ENCODE results near the gene SRGAP2C.
"Not testable (repeated sequence)": the region's sequence is repeated elsewhere in the genome, so short reads cannot be mapped to it uniquely, and the experiment has no call there.

SRGAP2C gene

GRCh38 chr1:121187914-121188313 is 3.1 kb downstream of the SRGAP2C start:
- DNase-seq, result not testable (repeated sequence)

DNA sequence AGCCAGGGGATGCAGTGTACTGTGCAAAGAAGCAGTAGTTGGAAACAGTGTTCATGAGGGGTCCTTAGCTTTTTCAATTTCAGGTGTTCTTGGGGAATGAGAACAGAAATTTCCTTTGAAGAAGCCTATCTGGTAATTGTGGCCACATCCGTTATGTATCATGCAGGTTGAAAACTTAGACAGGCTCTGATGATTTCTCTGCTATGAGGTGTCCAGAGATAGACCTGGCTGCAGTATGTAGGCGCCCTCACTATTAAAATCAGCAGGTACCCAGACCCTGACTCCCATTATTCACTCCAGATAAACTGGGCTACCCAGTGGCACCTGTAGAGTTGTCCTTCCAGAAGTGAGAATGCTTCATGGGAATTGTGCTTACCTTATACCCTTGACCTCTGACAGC is 7.7 kb downstream of the SRGAP2C start:
- not testable (repeated sequence) for DNase-seq

DNA sequence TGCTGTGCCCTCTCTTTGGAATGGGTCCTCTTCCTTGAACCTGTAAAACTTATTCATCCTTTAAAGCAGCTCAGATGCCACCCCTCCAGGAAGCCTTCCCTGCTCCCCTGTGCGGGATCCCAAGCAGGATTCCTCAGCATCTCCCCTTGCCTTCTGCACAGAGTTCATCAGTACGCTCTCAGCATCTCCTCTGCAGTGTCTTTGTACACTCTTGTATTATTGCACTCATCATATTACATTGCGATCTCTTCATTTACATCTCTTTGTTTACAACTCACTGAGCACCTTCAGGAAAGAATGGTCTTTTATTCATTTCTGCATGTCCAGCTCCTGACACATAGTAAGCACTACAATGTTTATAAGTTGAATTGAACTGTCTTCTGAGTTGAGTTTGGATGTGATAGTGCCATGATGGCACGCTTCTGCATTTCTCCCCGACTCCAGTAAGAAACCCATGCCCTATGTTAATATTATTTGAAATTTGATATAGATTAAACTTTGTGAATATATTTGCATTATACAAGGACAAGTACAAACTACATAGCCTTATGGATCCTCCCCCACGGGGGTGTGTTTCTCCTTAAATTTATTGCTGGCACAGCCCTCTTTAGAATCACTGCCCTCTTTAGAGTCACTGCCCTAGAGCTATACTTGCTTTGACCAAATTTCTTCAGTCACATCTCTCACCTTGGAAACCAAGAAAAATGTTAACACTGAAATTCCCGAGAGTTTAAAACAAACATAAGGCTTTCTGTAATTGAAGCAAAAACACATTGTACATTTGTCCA is 12.5 kb downstream of the SRGAP2C start:
- not testable (repeated sequence) for DNase-seq

DNA sequence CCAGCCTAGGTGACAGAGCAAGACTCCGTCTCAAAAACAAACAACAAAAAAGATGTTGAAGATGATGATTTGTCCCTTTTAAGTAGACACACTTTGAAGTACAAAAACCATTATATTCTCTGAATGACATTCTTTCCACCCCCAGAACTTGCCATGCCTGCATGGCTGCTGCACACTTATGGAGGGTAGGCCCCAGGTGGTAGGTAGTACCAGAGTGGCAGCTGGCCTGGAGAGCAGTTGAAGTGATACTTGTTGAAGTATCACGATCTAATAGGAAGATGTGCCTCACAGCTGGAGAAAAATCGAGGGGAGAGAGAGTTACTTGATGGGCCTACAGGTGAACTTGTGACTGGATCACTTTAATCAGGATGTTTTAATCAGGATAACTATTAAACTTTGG is 15.0 kb downstream of the SRGAP2C start:
- not testable (repeated sequence) for DNase-seq

GRCh38 chr1:121200232-121200631 is 15.5 kb downstream of the SRGAP2C start:
- DNase-seq, result not testable (repeated sequence)

GRCh38 chr1:121200985-121201981 is 16.5 kb downstream of the SRGAP2C start:
- not testable (repeated sequence) for DNase-seq

DNA sequence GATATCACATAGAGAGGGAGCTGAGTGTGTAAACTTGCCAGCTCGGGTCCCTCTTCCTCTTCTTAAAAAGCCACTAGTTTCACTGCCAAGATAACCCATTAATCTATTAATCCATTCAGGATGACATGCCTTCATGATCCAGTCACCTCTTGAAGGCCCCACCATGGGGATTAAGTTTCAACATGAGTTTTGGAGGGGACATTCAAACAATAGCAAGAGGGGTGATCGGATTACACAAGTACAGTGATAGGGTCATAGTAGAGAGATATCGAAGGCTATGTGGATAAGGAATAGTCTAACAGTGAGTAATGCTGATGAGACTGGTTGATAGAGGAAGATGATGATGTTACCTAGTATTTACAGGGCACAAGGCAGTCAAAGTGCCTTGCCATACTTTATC is 18.2 kb downstream of the SRGAP2C start:
- DNase-seq, result not testable (repeated sequence)

DNA sequence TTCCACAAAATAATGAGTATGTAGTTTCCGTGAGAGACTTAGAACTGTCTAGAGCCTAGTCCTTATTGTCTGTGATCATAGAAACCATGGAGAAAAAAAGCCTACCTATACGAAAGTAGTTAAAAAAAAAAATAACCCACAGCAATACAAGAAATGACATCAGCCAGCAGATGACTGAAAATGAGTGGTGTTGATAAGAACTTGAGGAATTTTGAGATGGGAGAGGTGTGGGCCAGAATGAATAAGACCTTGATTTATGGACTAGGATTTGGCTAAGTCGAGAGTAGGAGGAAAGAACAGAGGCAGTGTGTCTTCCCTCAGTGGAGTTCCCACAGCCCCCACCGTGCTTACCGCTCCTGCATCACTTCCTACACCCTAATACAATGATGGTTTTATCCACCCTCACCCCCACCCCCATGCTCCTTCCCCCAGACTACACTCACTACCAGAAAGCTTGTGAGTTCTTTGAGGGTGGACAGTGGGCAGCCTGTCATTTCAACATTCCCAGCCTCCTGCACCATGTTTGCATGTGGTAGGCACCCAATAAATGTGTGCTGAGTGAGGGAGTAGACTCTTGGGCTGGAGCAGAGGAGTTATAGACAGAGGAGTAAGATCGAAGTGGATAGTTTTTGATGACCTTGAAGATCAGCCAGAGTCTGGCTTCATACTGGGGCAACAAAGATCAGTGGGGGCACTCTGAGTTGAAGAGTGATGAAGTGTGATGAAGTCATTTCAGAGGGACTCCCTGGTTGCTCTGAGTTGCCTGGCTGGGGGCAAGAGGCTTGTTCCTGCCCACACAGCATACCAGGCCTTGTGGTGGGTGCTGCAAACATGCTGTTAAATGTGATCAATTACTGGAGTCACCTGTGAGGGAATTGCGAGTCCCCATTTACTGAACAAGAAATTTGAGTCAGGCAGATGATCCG is 21.3 kb downstream of the SRGAP2C start:
- not testable (repeated sequence) for DNase-seq

GRCh38 chr1:121207328-121207727 is 22.6 kb downstream of the SRGAP2C start:
- DNase-seq, result not testable (repeated sequence)

- DNase-seq, result not testable (repeated sequence)
These were observed 23.6 kb downstream of the SRGAP2C start for GRCh38 chr1:121208375-121208774.

GRCh38 chr1:121210778-121211177 is 26.0 kb downstream of the SRGAP2C start:
- not testable (repeated sequence) for DNase-seq

- not testable (repeated sequence) for DNase-seq
These were observed 28.7 kb downstream of the SRGAP2C start for GRCh38 chr1:121213491-121213890.

DNA sequence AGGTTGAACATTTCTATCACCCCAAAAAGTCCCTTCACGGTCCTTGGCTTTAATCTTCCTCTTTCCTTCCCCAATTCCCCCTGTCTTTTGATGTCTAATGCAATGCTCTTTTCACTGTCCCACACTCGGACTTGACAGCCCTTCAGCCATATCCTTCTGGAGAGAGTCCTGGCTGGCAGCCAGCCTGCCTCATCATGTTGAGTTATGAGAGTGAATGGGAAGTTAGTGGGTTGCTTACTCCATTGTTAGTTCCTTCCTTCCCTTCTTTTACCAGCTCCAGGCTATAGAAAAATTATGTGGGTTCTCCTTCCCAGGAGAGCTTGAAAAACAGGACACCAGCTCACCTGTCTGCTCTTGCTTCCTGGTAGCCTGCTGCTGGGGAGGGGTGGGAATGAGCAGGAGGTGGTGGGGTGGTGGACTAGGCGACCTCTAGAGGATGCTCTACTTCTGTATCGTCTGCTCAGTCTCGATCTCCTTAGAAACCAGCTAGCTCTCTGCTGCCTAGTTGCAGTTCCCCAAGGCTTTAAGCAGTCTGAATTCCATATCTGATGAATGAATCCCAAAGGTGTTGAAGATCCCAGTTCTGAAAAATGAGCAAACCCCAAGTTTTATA is 29.9 kb downstream of the SRGAP2C start:
- DNase-seq, result not testable (repeated sequence)

- DNase-seq, result not testable (repeated sequence)
These were observed 31.1 kb downstream of the SRGAP2C start for GRCh38 chr1:121215699-121216417.

GRCh38 chr1:121216676-121217075 is 31.9 kb downstream of the SRGAP2C start:
- not testable (repeated sequence) for DNase-seq

- not testable (repeated sequence) for DNase-seq
These were observed 37.0 kb downstream of the SRGAP2C start for GRCh38 chr1:121221770-121222169.

GRCh38 chr1:121224714-121225113 is 39.9 kb downstream of the SRGAP2C start:
- not testable (repeated sequence) for DNase-seq

GRCh38 chr1:121226295-121226904 is 41.6 kb downstream of the SRGAP2C start:
- DNase-seq, result not testable (repeated sequence)

DNA sequence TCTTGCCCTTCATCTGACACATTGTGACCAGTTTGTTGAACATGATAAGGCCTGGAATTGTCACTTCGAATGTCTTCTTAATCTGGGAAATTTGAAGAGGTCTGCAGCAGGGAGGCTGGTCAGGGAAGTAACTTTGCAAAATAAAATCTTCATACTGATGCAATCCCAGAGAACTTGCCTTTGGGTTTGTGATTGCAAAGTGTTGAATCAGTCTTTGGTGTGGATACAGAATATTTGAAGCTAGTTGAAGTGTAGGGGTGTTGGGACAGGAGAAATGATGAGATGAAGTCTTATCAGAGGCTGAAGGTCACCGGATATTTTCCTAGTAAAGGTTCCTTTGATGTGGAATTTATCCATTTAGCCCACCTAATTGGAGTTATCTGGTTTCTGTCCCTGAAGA is 42.1 kb downstream of the SRGAP2C start:
- not testable (repeated sequence) for DNase-seq

GRCh38 chr1:121227544-121228330 is 43.0 kb downstream of the SRGAP2C start:
- DNase-seq, result not testable (repeated sequence)

Measured in NCI-H2107 (cell line).